ENCODE measurements around the gene THSD7A. TPM values are rescaled to one million over a fixed set of nuclear protein-coding genes. Genes with fewer than 3 reads are reported as not detected.

THSD7A gene
- total RNA-seq, 1 experiment from 2014 or later: 4.0 TPM

DNA sequence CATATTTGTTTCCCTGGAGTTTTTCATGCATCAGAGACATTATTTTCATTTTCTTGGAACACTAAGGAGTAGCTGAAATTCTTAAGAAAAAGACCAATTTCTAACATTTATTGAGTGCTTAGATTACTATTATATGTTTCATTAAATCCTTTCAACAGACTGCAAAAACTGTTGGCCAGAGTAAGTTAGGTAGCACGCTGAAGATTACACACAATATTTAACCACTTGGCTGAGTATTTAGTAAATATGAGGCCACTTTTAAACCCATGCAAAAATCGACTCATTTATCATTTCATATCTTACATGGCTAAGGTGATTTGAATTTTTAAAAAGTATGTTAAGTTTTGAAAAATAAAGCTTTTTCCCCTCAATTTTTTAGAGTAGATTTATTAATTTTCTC is 358.8 kb downstream of the THSD7A start:
- Histone ChIP-seq H3K4me1 (replicated peaks; ENCODE audit: insufficient read depth) (no peaks in the 10 kb centered on the region), H3K9me3 (ENCODE audit: insufficient read depth, low read depth) (no peaks in the 10 kb centered on the region), H3F3A (ENCODE audit: insufficient read depth, low read depth) (no peaks in the 10 kb centered on the region), H3K4me3 (no peak overlapping the region), H3K79me2 (ENCODE audit: low read depth) (no peaks in the 10 kb centered on the region), H3K9me2 (ENCODE audit: insufficient read depth) (no peaks in the 10 kb centered on the region), H2AFZ (no peak overlapping the region), H3K36me3 (ENCODE audit: low read depth) (no peaks in the 10 kb centered on the region), H3K4me2 (no peak overlapping the region), H4K20me1 (ENCODE audit: insufficient read depth) (no peaks in the 10 kb centered on the region), H3K27me3 (ENCODE audit: insufficient read depth, low read depth) (no peaks in the 10 kb centered on the region), H3K27ac (no peak overlapping the region)
- POLR2A ChIA-PET (ENCODE audit: unreplicated experiment): no interaction called here
- CTCF ChIA-PET: no interaction called here
- intact Hi-C loops (cut with micrococcal nuclease; ENCODE audit: unreplicated experiment): no loop called here
- BruUV-seq (replicated peaks): no TSS peak
- TF ChIP-seq, protein P1, sequence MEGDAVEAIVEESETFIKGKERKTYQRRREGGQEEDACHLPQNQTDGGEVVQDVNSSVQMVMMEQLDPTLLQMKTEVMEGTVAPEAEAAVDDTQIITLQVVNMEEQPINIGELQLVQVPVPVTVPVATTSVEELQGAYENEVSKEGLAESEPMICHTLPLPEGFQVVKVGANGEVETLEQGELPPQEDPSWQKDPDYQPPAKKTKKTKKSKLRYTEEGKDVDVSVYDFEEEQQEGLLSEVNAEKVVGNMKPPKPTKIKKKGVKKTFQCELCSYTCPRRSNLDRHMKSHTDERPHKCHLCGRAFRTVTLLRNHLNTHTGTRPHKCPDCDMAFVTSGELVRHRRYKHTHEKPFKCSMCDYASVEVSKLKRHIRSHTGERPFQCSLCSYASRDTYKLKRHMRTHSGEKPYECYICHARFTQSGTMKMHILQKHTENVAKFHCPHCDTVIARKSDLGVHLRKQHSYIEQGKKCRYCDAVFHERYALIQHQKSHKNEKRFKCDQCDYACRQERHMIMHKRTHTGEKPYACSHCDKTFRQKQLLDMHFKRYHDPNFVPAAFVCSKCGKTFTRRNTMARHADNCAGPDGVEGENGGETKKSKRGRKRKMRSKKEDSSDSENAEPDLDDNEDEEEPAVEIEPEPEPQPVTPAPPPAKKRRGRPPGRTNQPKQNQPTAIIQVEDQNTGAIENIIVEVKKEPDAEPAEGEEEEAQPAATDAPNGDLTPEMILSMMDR (conservative IDR thresholded peaks at IDR 0.05): no peak
- no peak for TF ChIP-seq EZH2 (IDR thresholded peaks at IDR 0.05; ENCODE audit: low read depth)
- no peak for DNase-seq

DNA sequence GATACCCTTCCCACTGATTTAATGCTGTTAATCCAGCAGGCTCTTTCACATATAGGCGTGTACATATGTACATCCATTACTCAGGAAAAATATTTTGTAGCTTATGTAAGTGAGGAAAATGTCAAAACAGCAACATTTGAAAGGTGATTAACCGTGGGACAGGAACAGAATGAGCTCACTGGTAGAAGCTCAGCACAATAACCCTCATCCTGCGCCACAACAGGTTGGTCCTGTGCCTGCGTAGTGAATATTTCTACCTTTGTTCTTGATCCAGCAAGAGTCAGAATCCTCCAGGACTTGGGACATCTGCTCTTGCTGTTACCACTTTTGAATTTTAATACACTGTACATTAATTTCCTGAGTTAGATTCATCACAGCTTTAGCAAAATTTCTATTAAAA is 359.4 kb downstream of the THSD7A start:
- BruUV-seq (replicated peaks): no TSS peak
- CTCF ChIA-PET: no interaction called here

GRCh38 chr7:11471255-11471654 is 360.7 kb downstream of the THSD7A start:
- Histone ChIP-seq H2AFZ (no peak overlapping the region), H3F3A (ENCODE audit: insufficient read depth, low read depth) (no peaks in the 10 kb centered on the region), H3K79me2 (ENCODE audit: low read depth) (no peaks in the 10 kb centered on the region), H3K36me3 (ENCODE audit: low read depth) (no peaks in the 10 kb centered on the region), H3K4me1 (replicated peaks; ENCODE audit: insufficient read depth) (no peaks in the 10 kb centered on the region), H4K20me1 (ENCODE audit: insufficient read depth) (no peaks in the 10 kb centered on the region), H3K27me3 (ENCODE audit: insufficient read depth, low read depth) (no peaks in the 10 kb centered on the region), H3K4me2 (no peak overlapping the region), H3K4me3 (no peak overlapping the region), H3K27ac (no peak overlapping the region), H3K9me3 (ENCODE audit: insufficient read depth, low read depth) (no peaks in the 10 kb centered on the region), H3K9me2 (ENCODE audit: insufficient read depth) (no peaks in the 10 kb centered on the region)
- CTCF ChIA-PET: no interaction called here
- intact Hi-C loops (cut with micrococcal nuclease; ENCODE audit: unreplicated experiment): no loop called here
- no peak for DNase-seq
- TF ChIP-seq EZH2 (IDR thresholded peaks at IDR 0.05; ENCODE audit: low read depth): no peak
- TF ChIP-seq, protein P1 (conservative IDR thresholded peaks at IDR 0.05): no peak
- no TSS peak for BruUV-seq (replicated peaks)
- POLR2A ChIA-PET (ENCODE audit: unreplicated experiment): no interaction called here

More for the DNA sequence above, 359.4 kb downstream of the THSD7A start:
- no peak overlapping the region for H2AFZ ChIP-seq
- no peak overlapping the region for H3K4me3 ChIP-seq
- no peaks in the 10 kb centered on the region for H3K27me3 ChIP-seq (ENCODE audit: insufficient read depth, low read depth)
- H3K79me2 ChIP-seq (ENCODE audit: low read depth): no peaks in the 10 kb centered on the region
- no peaks in the 10 kb centered on the region for H3F3A ChIP-seq (ENCODE audit: insufficient read depth, low read depth)
- no peaks in the 10 kb centered on the region for H3K9me3 ChIP-seq (ENCODE audit: insufficient read depth, low read depth)
- no peak overlapping the region for H3K4me2 ChIP-seq
- no peak for DNase-seq
- H3K9me2 ChIP-seq (ENCODE audit: insufficient read depth): no peaks in the 10 kb centered on the region
- no peak overlapping the region for H3K27ac ChIP-seq
- H3K4me1 ChIP-seq (replicated peaks; ENCODE audit: insufficient read depth): no peaks in the 10 kb centered on the region
- POLR2A ChIA-PET (ENCODE audit: unreplicated experiment): no interaction called here
- no peak for TF ChIP-seq EZH2 (IDR thresholded peaks at IDR 0.05; ENCODE audit: low read depth)
- TF ChIP-seq, protein P1 (conservative IDR thresholded peaks at IDR 0.05): no peak
- intact Hi-C loops (cut with micrococcal nuclease; ENCODE audit: unreplicated experiment): no loop called here
- no peaks in the 10 kb centered on the region for H3K36me3 ChIP-seq (ENCODE audit: low read depth)
- no peaks in the 10 kb centered on the region for H4K20me1 ChIP-seq (ENCODE audit: insufficient read depth)
